Astrocyte (in vitro differentiated cells and primary cell): ENCODE data around the gene OPRL1. TPM values are rescaled to one million over a fixed set of nuclear protein-coding genes. Genes with fewer than 3 reads are reported as not detected.

Source experiments
- DNase-seq: peaks from one replicate; pipeline ENCODE4 v3.0.0-alpha.2; 2010; ENCODE audit warnings: low read depth
- FAIRE-seq: peaks from 2 replicates; lab custom pipeline; 2011; peaks lifted over from hg19 to GRCh38; lab: Jason Lieb, UNC
- H2AFZ ChIP-seq: 2 replicates; pipeline ENCODE4 v1.6.0; 2012; ENCODE audit warnings: low read depth, low read length, inconsistent platforms
- H3K27ac ChIP-seq: 2 replicates; pipeline ENCODE4 v1.5.1; 2011; ENCODE audit warnings: low read depth, low read length, inconsistent platforms
- H3K27me3 ChIP-seq: 2 replicates; pipeline ENCODE4 v1.6.0; 2011; ENCODE audit warnings: low read length, inconsistent platforms; ENCODE audit not compliant: insufficient read depth
- H3K36me3 ChIP-seq: 2 replicates; pipeline ENCODE4 v1.5.1; 2011; ENCODE audit warnings: low read length, inconsistent platforms; ENCODE audit not compliant: insufficient read depth
- H3K4me1 ChIP-seq: 2 replicates; pipeline ENCODE4 v1.5.1; 2011; ENCODE audit warnings: low read length, inconsistent platforms; ENCODE audit not compliant: insufficient read depth
- H3K4me2 ChIP-seq: 2 replicates; pipeline ENCODE4 v1.6.0; 2012; ENCODE audit warnings: low read length, inconsistent platforms
- H3K4me3 ChIP-seq: 2 replicates; pipeline ENCODE4 v1.5.1; 2011; ENCODE audit warnings: low read depth, mild to moderate bottlenecking, low read length, inconsistent platforms; ENCODE audit not compliant: insufficient read depth
- H3K79me2 ChIP-seq: 2 replicates; pipeline ENCODE4 v1.6.0; 2012; ENCODE audit warnings: mild to moderate bottlenecking, low read length, inconsistent platforms; ENCODE audit not compliant: insufficient read depth
- H3K9ac ChIP-seq: 2 replicates; pipeline ENCODE4 v1.6.0; 2012; ENCODE audit warnings: mild to moderate bottlenecking, low read length, inconsistent platforms
- H3K9me3 ChIP-seq: 2 replicates; pipeline ENCODE4 v1.5.1; 2012; ENCODE audit warnings: low read depth, mild to moderate bottlenecking, low read length, inconsistent platforms; ENCODE audit not compliant: insufficient read depth
- H4K20me1 ChIP-seq: 2 replicates; pipeline ENCODE4 v1.6.0; 2012; ENCODE audit warnings: low read length, inconsistent platforms; ENCODE audit not compliant: insufficient read depth
- H3K27ac Mint-ChIP-seq: one replicate; pipeline ENCODE4 v1.8.0; 2021; ENCODE audit warnings: mild to moderate bottlenecking, mixed read lengths; ENCODE audit not compliant: unreplicated experiment
- H3K27me3 Mint-ChIP-seq: one replicate; pipeline ENCODE4 v1.8.0; 2021; ENCODE audit warnings: low read depth, mixed read lengths; ENCODE audit not compliant: unreplicated experiment
- H3K36me3 Mint-ChIP-seq: one replicate; pipeline ENCODE4 v1.8.0; 2021; ENCODE audit warnings: low read depth, mixed read lengths; ENCODE audit not compliant: unreplicated experiment
- H3K4me1 Mint-ChIP-seq: one replicate; pipeline ENCODE4 v1.8.0; 2021; ENCODE audit warnings: low read depth, mixed read lengths; ENCODE audit not compliant: unreplicated experiment
- H3K4me3 Mint-ChIP-seq: one replicate; pipeline ENCODE4 v1.8.0; 2021; ENCODE audit warnings: mild to moderate bottlenecking, moderate library complexity, mixed read lengths; ENCODE audit not compliant: unreplicated experiment
- H3K9me3 Mint-ChIP-seq: one replicate; pipeline ENCODE4 v1.8.0; 2021; ENCODE audit warnings: mild to moderate bottlenecking, mixed read lengths; ENCODE audit not compliant: unreplicated experiment
- CTCF ChIP-seq: IDR thresholded peaks from 2 replicates; pipeline ENCODE4 v1.5.1; 2011; ENCODE audit warnings: low read depth, mild to moderate bottlenecking, inconsistent platforms, low read length, moderate library complexity; ENCODE audit not compliant: insufficient read depth
- EZH2 ChIP-seq: IDR thresholded peaks from 2 replicates; pipeline ENCODE4 v1.6.1; 2012; ENCODE audit warnings: mild to moderate bottlenecking, low read length, inconsistent platforms; ENCODE audit not compliant: insufficient read depth
- total RNA-seq: library from RNA; stranded (reverse); gene quantifications from 2 replicates; pipeline ENCODE4 v1.2.1, GENCODE V29; 2021

The OPRL1 gene
- total RNA-seq, 1 donor from 2014 or later = 2.8 TPM

GRCh38 chr20:64069614-64070243 lies 10.2 kb upstream of the OPRL1 start:
- Histone ChIP-seq H3K36me3 (no peaks in the 10 kb centered on the region), H3K4me2 (no peak overlapping the region), H3K9ac (no peak overlapping the region), H2AFZ (no peak overlapping the region), H4K20me1 (peaks cover 22% of the 10 kb centered on the region), H3K27me3 (no peaks in the 10 kb centered on the region), H3K79me2 (no peaks in the 10 kb centered on the region), H3K4me3 (no peak overlapping the region), H3K9me3 (no peaks in the 10 kb centered on the region), H3K27ac (no peak overlapping the region), H3K4me1 (peaks cover 11% of the 10 kb centered on the region)
- H3K4me1 Mint-ChIP-seq = peaks cover 8% of the 10 kb centered on the region
- H3K4me3 Mint-ChIP-seq = no peak overlapping the region
- FAIRE-seq (no peak), DNase-seq (no peak)
- H3K36me3 Mint-ChIP-seq = peaks cover 4% of the 10 kb centered on the region
- H3K9me3 Mint-ChIP-seq = no peaks in the 10 kb centered on the region
- H3K27ac Mint-ChIP-seq = no peak overlapping the region
- TF ChIP-seq EZH2 = no peak
- TF ChIP-seq CTCF = peak; percentile 46
- no peaks in the 10 kb centered on the region for H3K27me3 Mint-ChIP-seq

- Histone ChIP-seq H3K4me2 (no peak overlapping the region), H3K79me2 (no peaks in the 10 kb centered on the region), H3K27ac (no peak overlapping the region), H4K20me1 (peaks cover 17% of the 10 kb centered on the region), H3K4me1 (peaks cover 11% of the 10 kb centered on the region), H3K9me3 (no peaks in the 10 kb centered on the region), H2AFZ (no peak overlapping the region), H3K36me3 (no peaks in the 10 kb centered on the region), H3K9ac (no peak overlapping the region), H3K27me3 (no peaks in the 10 kb centered on the region), H3K4me3 (no peak overlapping the region)
- no peak overlapping the region for H3K27ac Mint-ChIP-seq
- FAIRE-seq = no peak
- TF ChIP-seq CTCF (no peak), EZH2 (no peak)
- no peaks in the 10 kb centered on the region for H3K9me3 Mint-ChIP-seq
- H3K36me3 Mint-ChIP-seq = peaks cover 4% of the 10 kb centered on the region
- H3K4me3 Mint-ChIP-seq = no peak overlapping the region
- DNase-seq = no peak
- H3K4me1 Mint-ChIP-seq = peaks cover 8% of the 10 kb centered on the region
- no peaks in the 10 kb centered on the region for H3K27me3 Mint-ChIP-seq
These were observed 9.5 kb upstream of the OPRL1 start for GRCh38 chr20:64070244-64070993.
